HG03521 (cell line): ENCODE measurements around the gene CTDSP1.

Source experiments
- ATAC-seq: cut with Tn5 transposase; IDR thresholded peaks from one replicate; pipeline ENCODE4 v1.9.1; 2021; ENCODE audit warnings: mild to moderate bottlenecking, moderate library complexity; ENCODE audit not compliant: unreplicated experiment

CTDSP1 gene

GRCh38 chr2:218382785-218383184, 16.9 kb upstream of the CTDSP1 start:
- no peak for ATAC-seq

- no peak for ATAC-seq
These were observed 15.7 kb upstream of the CTDSP1 start for GRCh38 chr2:218383892-218384519.

GRCh38 chr2:218384975-218385374, 14.7 kb upstream of the CTDSP1 start:
- no peak for ATAC-seq

GRCh38 chr2:218386505-218387368, 12.9 kb upstream of the CTDSP1 start:
- no peak for ATAC-seq

- no peak for ATAC-seq
These were observed 12.1 kb upstream of the CTDSP1 start for GRCh38 chr2:218387369-218388194.

- ATAC-seq = no peak
These were observed 10.1 kb upstream of the CTDSP1 start for GRCh38 chr2:218389333-218390150.

GRCh38 chr2:218391202-218391601, 8.5 kb upstream of the CTDSP1 start:
- ATAC-seq = no peak

- ATAC-seq = no peak
These were observed 7.2 kb upstream of the CTDSP1 start for GRCh38 chr2:218392459-218392858.

GRCh38 chr2:218392891-218393462, 6.7 kb upstream of the CTDSP1 start:
- ATAC-seq = no peak

- ATAC-seq = no peak
These were observed 5.8 kb upstream of the CTDSP1 start for GRCh38 chr2:218393750-218394290.

- ATAC-seq = no peak
These were observed 5.2 kb upstream of the CTDSP1 start for GRCh38 chr2:218394298-218395089.

- ATAC-seq = no peak
These were observed 4.6 kb upstream of the CTDSP1 start for GRCh38 chr2:218395090-218395444.

GRCh38 chr2:218395456-218395825, 4.2 kb upstream of the CTDSP1 start:
- no peak for ATAC-seq

- peak; percentile 44 for ATAC-seq
These were observed 3.6 kb upstream of the CTDSP1 start for GRCh38 chr2:218395826-218396687.

- ATAC-seq = no peak
These were observed 2.8 kb upstream of the CTDSP1 start for GRCh38 chr2:218396688-218397462.

GRCh38 chr2:218397463-218397819, 2.2 kb upstream of the CTDSP1 start:
- no peak for ATAC-seq

- no peak for ATAC-seq
These were observed 1.7 kb upstream of the CTDSP1 start for GRCh38 chr2:218397820-218398436.
